D341Med (cell line): ENCODE measurements around the gene TRRAP.
"Not testable (repeated sequence)": the region's sequence is repeated elsewhere in the genome, so short reads cannot be mapped to it uniquely, and the experiment has no call there.

Experiments
- DNase-seq: peaks from one replicate; pipeline ENCODE4 v3.0.0; 2012; ENCODE audit warnings: low spot score

Gene TRRAP

GRCh38 chr7:98866765-98867164, 11.6 kb upstream of the TRRAP start:
- DNase-seq = no peak

- DNase-seq = no peak
Measured at GRCh38 chr7:98868450-98868849, 9.9 kb upstream of the TRRAP start.

DNA sequence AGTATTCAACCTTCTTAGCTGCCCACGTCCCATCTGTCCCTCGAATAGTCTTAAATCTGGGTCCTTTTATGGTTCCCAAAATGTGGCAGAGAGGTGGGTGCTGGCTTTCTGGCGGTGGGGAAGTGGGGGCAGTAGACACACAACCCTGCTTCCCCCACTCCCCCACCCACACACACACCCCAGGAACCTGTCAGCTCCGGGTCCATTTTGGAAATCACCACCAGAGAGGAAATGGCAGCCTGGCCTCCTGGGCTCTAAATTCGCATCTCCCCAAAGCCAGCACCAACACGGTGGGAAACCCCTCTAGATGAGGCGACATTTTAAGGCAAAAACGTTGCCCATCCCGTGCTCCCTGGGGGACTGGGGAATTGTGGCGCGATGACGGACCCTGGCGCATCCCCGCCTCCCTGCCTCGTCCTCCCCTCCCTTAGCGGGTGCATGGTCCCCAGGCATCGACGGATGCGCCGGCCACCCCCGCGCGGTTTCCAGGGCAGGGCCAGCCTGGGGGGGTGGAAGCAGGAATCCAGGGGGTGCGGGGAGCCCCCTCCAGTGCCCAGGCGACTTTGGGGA, 9.2 kb upstream of the TRRAP start:
- DNase-seq = no peak

DNA sequence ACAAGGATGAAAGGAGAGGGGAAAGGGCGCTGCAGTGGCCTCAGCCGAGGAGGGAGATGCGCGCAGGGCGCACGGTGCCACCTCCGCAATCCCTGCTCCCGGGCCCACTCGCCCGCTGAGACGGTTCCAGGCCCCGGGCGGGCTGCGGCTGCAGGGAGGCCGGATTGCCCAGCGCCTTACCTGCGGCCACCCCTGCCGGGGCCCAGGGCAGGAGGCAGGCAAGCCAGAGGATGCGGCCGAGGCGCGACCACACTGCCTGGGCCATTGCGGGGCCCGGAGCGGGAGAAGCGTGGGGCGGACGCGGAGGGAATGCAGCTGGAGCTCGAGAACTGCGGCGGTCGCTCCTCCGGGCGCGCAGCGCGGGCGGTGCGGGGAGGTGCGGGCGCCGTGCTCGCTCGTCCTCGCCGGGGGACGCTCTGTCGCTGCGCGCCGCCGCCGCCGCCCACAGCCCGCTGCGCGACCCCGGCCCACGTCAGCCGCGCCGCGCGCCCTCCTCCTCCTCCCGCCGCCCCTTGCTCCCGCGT, 8.7 kb upstream of the TRRAP start, which contains the start of gene TMEM130:
Gene TMEM130 (minus strand): TSS at position 418 of the 524 bp plus-strand sequence. CDS start 153 bp downstream, at position 265.
- DNase-seq = no peak

- DNase-seq = peak; percentile 94
Measured at GRCh38 chr7:98870121-98870651, 8.1 kb upstream of the TRRAP start.

GRCh38 chr7:98870807-98871491, 7.4 kb upstream of the TRRAP start:
- no peak for DNase-seq

DNA sequence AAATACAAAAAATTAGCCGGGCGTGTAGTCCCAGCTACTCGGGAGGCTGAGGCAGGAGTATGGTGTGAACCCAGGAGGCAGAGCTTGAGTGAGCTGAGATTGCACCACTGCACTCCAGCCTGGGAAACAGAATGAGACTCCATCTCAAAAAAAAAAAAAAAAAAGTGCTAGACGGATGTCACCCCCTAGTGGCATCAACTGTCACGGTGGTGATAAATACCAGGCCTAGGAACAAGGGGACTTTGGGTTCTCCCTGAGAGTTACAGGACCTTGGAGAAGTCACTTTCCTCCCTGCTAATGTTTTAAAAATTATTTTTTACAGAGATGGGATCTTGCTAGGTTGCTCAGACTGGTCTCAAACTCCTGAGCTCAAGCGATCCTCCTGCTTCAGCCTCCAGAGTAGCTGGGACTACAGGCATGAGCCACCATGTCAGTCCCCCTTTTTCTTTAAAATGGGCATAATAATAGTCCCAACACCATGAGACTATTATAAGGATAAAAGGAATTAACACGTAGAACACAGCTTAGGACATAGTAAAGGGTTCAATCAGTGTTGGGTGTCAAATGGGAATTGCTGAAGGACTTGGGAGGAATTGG, 5.9 kb upstream of the TRRAP start:
- DNase-seq = peak; percentile 54

- not testable (repeated sequence) for DNase-seq
Measured at GRCh38 chr7:98873610-98874009, 4.7 kb upstream of the TRRAP start.

- no peak for DNase-seq
Measured at GRCh38 chr7:98874942-98875341, 3.4 kb upstream of the TRRAP start.

DNA sequence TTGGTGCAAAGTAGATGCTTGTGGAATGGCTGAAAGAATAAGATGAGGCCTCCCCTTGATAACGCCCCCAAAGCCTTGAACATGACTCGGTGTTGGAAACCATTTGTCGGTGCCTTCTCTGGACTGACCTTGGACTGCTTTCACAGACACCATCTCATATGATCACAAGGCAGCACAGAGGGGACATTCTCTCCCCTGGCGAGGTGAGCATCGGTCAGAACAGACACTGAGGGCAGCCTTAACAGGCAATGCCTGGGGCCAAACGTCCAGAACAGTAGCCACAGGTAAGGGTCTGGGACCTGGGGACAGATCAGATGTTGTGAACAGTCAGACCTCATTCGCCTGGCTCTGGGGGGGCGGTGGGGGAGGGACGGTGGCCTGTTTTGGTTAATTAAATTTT, 2.8 kb upstream of the TRRAP start:
- DNase-seq = no peak

DNA sequence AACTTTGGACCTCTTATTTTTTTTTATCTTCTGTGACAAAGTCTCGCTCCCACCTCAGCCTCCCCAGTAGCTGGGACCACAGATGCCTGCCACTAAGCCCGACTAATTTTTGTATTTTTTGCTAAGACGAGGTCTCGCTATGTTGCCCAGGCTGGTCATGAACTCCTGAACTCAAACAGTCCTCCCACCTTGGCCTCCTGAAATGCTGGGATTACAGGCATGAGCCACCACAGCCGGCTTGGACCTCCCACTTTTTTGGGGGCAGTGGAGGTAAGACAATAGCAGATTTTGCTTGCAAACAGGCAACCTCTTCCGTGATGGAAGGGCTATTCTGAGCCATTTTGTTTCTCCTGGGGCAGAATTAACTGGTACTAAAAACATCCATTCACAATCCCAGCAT, 1.2 kb upstream of the TRRAP start:
- no peak for DNase-seq

DNA sequence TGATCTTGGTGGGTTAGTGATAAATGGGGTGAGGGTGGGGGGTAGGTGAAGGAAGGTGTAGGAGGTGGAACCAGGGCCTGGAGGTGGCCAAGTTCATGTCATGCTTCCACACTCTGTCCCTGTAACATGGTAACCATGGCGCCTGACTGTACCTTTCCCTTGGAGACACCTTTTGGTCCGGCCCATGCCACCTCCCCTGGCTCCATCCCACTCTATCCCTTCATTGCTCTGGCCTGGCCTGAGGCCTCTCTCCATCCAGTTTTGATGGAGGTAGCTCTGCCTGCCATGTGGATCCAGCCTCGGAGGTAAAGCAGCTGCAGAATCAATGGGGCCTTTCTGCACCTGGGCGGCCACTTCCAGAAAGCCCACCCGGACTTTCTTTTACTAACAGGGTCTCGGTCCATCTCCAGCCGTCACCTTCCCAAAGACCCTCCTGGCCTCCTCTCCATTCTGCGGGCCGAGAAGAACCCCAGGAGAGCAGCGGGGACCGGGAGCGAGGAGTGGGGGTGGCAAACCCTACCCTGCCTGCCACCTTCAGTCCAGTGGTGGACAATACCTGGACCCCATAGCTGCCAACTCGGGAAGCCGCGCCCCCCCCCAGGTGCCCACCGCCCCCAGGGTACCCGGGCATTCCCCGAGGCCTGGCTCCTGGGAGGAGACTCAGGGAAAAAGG, 504 bp upstream of the TRRAP start:
- DNase-seq = no peak

DNA sequence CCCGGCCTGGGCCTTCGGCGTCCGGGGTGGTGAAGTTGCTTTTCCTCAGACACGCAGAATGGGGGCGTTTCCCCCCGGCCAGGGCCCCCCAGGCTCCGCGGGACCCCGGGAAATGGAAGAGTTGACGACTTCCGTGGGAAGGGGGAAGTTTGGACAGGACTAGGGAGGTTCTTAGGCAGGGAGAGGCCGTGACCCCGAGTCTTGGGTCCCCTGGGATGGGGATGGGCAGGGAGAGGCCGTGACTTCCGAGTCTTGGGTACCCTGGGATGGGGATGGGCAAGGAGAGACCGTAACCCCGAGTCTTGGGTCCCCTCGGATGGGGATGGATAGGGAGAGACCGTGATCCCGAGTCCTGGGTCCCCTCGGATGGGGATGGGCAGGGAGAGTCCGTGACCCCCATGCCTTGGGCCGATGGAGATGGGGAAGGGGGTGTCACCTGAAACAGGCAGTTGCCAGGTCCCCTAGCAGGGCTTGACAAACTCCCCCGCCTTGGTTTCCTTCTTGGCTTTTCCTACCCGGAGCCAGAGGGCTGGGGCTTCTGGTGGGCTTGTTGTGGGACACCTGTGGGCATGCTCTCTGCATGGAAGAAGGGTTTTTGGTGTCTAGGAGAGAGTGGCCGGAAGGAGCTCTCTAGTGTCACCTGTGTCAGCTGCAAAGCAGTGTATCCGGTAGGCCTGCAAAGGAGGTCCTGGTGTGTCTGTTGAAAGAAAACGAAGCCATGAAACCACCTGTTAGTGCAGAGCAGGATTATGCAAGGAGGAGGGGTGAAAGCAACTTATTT, 1.1 kb downstream of the TRRAP start:
- DNase-seq = peak; percentile 49

GRCh38 chr7:98879979-98880315, 1.6 kb downstream of the TRRAP start:
- DNase-seq = no peak

- no peak for DNase-seq
Measured at GRCh38 chr7:98880485-98880884, 2.2 kb downstream of the TRRAP start.

- no peak for DNase-seq
Measured at GRCh38 chr7:98881561-98882315, 3.4 kb downstream of the TRRAP start.

DNA sequence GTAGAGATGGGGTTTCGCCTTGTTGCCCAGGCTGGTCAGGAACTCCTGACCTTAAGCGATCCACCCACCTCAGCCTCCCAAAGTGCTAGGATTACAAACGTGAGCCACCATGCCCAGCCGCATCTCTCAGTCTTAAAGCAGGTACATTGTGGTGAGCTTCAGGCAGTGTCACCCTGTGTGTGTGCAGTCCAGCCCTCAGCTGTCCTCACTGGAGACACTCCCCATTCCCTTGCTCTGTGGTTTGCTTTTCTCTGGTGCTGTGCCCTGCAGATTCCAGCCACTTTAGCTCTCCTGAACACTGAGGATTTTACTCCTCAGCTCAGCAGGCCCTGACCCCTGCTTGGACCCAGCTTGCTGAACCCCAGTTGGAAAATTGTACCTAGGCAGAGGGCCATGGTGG, 6.1 kb downstream of the TRRAP start:
- no peak for DNase-seq

DNA sequence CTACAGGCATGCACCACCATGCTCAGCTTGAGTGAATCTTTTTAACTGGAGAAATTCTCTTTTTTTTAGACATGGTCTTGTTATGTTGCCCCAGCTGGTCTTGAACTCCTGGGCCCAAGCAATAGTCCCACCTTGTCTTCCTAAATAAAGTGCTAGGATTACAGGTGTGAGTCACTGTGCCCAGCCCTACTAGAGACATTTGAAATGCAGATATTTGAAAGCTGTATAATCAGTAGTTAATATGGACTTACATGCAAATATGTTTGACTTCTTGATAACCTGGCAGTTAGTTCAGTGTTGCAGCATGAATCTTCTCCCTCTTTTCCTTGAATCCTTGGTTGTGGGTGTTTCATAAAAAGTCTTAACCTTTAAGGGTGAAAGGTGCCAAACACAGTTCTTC, 8.7 kb downstream of the TRRAP start:
- no peak for DNase-seq

- no peak for DNase-seq
Measured at GRCh38 chr7:98892609-98893008, 14.3 kb downstream of the TRRAP start.

DNA sequence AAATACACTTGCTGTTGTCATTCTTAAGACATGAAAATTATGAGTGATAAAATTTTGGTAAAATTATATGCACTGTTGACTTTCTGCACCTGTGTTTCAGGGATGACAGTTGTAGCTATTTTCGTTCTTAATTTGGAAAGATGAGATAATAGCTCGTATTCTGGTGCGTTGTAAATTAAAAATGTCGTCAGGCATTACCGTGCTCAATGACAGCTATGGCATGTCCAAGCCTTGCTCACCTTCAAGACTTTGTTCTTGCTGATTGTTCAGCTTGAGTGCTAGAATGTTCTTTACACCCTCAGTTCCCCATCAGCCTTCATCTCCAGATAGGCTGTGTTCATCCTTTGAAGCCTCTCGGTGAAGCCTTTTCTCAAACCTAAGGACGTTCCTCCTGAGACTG, 21.5 kb downstream of the TRRAP start:
- no peak for DNase-seq

- DNase-seq = no peak
Measured at GRCh38 chr7:98900815-98901214, 22.5 kb downstream of the TRRAP start.
